NCI-H524 (cell line): ENCODE data around the gene LPCAT3.

Experiments
- DNase-seq, 2 experiments: peaks; one replicate each; lab custom pipeline; 2025; lab: John Stamatoyannopoulos, UW

The LPCAT3 gene

DNA sequence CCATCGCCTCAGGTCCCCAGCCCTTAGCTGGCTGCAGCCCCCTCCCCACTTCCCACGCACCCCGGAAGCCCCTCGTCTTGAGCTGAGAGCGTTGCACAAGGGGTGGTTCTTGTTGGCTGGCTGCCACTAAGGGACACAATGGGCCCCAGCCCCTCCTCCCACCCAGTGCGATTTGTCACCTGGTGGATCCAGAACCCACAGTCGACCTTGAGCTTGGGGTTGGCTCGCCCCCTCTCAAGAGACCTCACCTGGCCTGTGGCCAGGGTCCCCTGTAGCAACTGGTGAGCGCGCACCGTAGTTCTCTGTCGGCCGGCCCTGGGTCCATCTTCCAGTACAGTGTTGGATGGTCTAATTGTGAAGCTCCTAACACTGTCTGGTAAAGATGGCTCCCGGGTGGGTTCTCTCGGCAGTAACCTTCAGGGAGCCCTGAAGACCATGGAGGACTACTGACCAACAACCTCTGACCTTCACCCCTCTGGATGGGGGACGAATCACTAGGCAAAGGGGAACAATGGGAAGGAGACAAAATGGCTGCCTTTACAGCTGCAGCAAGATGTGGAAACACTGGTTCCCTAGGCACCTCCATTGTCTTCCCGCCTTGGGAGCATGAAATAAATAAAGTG lies 54.4 kb downstream of the LPCAT3 start:
- DNase-seq, result no peak

DNA sequence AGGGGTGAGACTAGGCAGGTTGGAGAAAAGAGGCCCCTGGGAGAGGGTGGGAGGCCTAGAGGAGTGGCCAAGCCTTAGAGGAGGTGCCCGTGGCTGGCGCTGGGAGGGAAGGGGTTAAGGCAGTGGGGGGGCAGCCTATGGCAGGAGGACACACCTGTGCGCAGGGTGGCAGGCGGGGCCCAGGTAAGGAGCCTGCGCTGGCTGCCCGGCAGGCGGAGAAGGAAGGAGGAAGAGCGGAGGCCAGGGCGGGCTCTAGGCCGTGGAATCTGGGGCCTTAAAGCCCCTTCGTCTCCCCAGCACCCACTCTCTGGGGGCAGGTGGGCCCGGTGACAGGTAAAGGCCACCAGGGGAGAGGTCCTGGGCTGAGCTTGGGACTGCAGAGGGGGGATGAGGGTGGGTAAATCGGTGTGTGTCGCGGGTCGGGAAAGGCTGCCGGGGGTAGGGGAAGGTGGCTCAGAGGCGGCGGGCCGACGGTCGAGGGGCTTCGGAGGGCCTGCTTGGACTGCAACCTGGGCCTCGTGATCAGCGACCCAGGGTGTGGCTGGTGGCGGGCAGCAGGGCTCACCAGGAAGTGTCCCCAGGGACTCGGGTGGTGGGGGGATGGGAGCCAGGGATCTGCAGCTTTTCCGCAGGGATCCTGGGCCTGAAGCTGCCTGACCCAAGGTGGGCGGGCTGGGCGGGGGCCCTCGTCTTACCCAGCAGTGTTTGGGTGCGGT lies 55.1 kb downstream of the LPCAT3 start:
- no peak for DNase-seq

DNA sequence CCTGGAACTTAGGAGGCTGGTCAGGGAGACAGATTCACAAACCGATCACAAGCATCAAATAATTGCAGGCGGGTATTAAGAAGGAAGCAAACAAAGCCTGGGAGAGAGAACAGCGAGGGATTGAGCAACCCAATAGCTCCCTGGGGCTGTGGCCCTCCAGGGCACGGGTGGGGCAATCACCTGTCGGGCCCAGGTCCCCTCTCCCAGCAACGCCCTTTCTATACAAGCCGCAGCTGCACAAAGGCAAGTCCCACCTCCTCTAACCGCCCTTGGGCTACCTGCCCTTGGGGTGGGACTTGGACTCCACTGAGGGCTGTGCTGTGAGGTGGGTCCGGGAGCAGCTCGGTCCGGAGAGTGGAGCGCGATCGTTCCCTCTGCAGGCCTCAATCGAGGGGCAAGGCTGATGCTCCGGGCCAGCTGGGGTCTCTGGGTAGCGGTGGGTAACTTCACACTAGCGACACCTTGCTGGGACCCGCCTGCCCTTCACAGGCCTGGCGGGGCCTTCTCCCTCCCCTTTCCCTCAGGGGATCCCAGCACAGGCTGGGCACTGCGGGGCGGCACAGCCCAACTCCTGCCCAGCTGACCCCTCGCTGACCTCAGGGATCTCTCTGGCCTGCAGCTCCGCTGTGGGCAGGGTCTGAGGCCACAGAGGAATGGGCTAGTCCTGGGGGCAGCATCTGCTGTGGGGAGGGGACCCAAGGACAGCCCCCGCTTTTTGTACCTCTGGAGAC lies 55.8 kb downstream of the LPCAT3 start:
- no peak for DNase-seq

DNA sequence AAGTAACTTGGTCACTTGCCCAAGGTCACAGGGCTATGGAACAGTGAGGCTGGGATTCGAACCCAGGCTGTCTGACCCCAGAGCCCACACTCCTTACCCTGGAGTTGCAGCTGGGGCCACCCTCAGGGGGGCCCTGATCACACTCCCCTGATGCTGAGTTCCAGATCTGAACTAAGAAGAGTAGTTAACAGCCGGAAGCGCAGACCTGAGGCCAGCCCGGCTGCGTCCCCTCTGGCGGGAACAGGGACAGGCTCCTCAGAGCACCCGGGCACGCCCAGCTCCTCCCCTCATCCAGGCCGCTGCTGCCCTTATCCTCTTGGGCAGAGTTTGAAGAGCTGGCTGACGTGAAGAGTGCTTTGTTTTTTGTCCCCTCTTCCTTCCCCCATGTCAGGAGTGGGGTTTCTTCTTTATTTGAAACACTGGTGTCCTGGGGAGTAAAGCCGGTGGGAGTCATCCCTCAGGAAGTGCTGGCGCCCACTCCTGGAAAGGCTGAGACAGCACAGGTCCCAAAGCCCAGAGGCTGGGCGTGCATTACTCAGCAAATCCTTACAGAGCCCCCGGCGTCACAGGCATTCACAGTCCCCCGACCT lies 56.5 kb downstream of the LPCAT3 start:
- peak; percentile 71 to 80 for DNase-seq

DNA sequence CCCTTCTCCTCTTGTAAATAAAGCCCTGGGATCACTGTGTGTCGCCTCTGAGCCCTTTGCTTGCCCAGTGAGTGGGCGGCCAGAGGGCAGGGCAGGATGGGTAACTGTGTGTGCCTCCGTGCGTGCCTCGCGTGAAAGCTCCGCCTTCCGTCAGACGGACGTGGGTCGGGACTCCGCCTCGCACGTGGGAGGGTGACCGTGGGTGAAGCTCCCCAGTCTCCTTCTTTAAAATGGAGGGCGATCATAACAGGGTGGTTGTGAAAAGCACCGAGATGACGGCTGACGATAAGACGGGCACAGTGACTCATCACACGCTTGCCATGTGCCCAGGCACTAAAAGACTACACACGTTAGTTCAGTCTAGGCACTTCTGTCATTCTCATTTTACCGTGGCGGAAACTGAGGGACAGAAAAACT lies 57.0 kb downstream of the LPCAT3 start:
- no peak for DNase-seq

DNA sequence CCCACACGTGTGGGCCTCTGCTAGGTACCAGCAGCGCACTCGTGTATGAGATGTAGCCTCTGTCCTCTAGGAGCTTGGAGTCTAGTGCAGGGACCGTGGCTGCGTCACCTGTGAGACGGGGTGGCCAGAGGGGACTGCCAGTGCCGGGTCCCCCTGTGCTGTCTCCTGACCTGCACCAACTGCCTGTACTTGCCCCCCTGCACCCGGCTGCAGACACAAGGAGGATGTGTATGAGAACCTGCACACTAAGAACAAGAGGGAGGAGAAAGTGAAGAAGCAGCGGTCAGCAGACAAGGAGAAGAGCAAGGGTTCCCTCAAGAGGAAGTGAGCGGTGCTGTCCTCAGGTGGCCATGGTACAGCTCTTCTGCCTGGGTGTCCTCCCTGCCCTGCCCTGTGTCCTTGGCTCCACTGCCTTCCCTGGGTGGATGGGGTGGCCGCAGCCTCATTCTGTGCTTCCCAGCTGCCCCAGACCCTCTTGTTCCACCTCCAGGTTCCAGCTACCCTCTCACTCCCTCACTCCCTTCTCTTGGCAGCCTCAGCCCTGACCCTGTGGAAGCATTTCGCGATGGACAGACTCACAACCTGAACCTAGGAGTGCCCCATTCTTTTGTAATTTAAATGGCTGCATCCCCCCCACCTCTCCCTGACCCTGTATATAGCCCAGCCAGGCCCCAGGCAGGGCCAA lies 57.5 kb downstream of the LPCAT3 start:
- DNase-seq, result no peak

DNA sequence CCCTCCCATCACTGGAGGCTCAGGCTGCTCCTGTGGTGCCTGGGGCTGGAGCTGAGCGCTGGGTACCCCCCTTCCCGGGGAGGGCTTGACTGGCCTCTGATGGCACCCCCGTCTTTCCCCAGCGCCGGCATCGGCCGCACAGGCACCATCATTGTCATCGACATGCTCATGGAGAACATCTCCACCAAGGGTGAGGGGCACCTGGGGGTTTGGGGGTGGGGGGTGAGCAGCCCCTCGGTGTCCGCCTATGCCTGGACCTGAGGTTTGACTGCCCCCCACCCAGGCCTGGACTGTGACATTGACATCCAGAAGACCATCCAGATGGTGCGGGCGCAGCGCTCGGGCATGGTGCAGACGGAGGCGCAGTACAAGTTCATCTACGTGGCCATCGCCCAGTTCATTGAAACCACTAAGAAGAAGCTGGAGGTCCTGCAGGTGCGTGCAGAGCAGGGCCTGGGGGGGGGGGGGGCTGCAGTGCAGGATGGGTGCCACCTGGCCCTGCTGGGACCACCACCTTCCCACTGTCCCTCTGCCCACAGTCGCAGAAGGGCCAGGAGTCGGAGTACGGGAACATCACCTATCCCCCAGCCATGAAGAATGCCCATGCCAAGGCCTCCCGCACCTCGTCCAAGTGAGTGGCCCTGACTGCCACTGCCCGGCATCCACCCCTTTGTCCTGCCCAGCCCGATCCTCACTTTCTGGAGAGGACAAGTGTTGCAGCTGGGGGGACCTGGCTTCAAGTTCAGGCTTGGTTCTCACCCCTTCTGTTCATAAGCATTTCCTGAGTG lies 58.3 kb downstream of the LPCAT3 start:
- DNase-seq, result no peak

DNA sequence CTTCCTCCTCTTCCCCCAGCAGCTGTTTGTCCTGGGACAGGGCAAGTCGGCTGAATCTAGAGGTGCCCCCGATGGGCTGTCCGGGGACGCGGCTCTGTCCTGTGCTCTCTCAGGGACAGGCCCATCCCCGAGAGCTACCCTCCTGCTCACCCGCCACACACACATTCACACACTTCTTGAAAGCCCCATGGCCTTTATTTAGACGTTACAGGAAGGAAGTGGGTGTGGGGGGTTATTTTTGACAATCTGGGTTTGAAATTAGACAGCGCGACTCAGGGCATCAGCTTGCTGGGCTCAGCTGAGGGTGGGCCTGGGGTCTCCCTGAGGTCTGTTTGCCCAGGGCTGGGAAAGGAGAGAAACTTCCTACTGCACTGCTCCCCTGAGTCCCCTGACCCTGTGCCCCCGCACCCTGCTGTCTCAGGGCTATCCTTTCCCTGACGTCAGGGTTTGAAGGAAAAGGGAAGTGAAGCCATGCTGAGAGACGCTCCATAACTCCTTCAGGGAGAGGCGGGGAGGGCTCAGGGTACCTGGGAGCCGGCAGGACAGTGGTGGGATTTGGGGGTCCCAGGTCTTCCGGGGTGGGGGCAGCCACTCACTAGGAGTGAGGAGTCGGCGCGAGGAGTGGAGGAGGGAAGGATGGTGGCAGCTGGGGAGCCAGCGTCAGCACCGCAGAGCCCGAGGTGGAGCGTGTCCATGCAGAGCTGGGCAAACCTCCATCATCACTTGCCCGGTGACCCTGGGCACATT lies 59.0 kb downstream of the LPCAT3 start:
- DNase-seq, result no peak

DNA sequence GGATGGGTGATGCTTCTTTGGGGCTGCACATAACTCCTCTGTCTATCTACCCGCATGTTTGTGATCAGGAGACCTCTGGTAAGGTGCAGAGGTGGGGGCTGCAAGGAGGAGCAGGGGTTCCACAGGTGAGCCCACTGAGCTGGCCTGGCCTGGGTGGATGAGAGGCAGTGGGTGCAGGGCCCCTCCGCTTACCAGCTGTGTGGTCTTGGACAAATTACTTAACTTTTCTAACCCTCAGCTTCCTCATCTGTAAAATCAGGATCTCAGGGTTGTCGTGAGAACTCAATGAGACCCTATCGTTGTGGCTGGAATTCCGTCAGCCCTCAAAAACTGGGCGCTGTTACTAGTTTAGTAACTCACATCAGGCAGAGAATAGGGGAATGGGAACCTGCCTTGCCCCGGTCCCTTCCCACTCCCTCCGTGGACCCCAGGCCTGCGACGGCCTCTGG lies 59.6 kb downstream of the LPCAT3 start:
- DNase-seq, result no peak

DNA sequence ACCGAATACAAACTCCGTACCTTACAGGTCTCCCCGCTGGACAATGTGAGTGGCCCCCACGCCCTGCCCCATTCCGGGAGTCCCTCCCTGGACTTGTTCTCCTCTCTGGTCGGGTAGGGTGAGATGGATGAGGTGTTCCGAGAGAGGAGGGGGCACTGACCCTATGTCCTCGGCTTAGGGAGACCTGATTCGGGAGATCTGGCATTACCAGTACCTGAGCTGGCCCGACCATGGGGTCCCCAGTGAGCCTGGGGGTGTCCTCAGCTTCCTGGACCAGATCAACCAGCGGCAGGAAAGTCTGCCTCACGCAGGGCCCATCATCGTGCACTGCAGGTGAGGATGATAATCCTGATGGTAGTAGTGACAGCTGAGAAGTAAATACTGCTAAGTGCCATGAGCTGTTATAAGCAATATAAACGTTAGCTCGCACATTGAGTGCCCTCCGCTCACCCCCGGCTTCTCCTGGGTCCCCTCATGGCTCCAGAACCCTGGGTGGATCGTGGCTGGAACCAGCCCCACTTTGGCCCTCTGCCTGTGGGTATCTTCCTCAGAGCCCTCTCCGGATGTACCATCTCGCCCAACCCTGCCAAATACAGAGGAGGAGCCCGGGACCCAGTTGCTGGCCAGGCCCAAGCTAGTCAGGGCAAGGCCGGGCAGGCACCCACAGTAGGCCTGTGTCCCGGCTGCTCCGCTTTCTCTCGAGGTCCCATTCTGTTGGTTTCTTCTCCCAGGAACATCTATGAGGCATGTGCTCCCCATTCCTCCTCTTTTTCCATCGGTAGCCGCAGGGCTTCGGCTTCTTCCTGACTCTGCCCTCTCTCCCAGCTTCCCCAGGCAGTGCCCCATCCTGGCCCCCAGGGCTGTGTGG lies 60.3 kb downstream of the LPCAT3 start:
- no peak for DNase-seq

DNA sequence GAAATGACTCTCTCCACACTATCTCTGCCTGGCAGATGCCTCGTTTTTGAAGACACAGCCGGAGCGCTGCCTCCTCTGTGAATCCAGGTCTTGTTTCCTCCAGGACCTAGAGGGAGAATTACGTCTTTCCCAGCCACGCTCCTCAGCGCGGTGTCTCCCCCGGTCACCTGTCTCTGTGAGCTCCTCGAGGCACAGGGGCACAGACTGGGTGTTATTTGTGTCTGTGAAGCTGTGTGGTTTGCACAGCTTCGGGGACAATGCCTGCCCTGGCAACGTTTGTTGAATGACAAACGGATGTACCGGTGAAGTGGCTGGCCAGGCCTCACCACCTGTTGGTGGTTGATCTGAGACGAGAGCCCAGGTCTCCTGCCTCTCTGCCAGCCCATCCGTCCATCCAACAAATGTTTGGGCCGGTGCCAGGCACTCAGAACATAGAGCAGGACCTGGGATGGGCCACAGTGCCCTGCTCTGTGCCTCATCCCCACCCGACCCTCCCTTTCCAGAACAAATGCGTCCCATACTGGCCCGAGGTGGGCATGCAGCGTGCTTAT lies 61.0 kb downstream of the LPCAT3 start:
- no peak for DNase-seq

DNA sequence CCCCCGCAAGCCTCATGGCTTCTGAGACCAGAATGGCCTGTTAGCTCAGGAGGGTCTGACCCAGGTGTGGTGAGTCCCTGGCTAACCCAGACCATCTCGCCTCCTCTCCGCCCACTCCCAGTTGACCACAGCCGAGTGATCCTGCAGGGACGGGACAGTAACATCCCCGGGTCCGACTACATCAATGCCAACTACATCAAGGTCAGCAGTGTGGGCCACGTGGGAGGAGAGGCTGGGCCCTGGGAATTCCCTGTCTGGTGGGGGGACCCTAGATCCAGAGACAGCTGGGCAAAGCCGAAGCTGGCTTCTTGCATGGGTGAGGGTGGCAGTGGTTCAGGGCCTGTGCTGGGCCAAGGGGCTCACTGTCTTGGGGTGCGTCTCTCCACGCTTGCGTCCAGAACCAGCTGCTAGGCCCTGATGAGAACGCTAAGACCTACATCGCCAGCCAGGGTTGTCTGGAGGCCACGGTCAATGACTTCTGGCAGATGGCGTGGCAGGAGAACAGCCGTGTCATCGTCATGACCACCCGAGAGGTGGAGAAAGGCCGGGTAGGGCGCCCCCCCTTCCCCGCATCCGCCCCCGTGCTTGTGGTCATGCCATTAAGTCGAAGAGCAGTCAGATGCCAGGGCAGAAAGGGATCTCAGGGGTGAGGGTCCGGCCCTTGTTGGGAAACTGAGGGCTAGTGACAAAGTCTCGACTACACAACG lies 62.1 kb downstream of the LPCAT3 start:
- no peak for DNase-seq

DNA sequence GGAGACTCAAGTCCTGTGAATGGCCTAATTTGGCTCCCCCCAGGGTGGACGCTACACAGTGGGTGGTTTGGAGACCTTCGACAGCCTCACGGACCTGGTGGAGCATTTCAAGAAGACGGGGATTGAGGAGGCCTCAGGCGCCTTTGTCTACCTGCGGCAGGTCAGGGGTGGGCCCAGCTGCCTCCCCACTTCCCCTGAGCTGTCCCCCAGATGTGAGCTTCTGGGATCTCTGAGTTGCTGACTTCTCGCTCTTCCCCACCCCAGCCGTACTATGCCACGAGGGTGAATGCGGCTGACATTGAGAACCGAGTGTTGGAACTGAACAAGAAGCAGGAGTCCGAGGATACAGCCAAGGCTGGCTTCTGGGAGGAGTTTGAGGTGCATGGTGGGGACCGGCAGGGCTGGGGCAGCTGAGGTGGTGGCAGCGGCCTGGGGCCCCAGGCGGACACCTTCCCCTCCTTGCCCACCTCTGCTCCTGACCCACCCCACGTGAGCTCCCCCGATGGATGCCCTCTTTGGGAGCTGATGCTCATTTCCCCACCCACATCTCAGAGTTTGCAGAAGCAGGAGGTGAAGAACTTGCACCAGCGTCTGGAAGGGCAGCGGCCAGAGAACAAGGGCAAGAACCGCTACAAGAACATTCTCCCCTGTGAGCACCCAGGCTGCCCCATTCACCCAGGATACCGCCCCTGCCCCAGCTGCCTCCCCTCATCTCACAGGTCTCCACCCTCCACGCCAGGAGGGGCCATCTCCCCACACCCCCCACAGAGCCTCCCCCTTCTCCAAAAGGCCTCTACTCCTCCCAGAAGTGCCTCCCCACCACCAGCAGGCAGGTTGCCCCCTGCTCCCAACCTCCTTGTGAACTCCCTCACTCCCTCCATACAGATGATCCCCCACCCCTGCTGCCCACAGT lies 62.9 kb downstream of the LPCAT3 start:
- no peak for DNase-seq

DNA sequence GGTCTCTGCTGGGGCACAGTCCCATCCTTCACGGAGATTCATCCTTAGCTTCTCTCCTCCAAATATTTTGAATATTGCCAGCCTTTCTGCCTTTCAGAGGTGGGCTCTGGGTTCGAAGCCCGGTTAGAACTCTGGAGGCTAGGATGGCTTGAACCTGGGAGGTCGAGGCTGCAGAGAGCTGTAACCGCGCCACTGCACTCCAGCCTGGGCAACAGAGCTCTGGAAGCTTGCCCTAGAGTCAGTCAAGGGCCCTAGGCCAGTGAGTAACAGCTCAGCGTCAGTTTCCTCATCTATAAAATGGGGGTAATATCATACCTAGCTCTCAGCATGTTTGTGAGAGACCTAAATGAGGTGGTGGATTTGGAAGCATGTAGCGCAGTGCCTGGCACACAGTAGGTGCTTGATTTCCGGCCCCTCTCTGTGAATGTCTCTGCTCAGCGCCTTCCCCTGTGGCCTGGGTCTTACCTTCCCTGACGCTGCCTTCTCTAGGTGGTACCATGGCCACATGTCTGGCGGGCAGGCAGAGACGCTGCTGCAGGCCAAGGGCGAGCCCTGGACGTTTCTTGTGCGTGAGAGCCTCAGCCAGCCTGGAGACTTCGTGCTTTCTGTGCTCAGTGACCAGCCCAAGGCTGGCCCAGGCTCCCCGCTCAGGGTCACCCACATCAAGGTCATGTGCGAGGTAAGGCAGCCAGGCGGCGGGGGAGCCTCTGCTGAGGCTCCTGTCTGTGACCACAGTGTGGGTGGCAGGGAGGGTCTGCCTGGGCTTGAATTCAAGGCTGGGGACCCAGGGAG lies 63.8 kb downstream of the LPCAT3 start:
- no peak for DNase-seq

DNA sequence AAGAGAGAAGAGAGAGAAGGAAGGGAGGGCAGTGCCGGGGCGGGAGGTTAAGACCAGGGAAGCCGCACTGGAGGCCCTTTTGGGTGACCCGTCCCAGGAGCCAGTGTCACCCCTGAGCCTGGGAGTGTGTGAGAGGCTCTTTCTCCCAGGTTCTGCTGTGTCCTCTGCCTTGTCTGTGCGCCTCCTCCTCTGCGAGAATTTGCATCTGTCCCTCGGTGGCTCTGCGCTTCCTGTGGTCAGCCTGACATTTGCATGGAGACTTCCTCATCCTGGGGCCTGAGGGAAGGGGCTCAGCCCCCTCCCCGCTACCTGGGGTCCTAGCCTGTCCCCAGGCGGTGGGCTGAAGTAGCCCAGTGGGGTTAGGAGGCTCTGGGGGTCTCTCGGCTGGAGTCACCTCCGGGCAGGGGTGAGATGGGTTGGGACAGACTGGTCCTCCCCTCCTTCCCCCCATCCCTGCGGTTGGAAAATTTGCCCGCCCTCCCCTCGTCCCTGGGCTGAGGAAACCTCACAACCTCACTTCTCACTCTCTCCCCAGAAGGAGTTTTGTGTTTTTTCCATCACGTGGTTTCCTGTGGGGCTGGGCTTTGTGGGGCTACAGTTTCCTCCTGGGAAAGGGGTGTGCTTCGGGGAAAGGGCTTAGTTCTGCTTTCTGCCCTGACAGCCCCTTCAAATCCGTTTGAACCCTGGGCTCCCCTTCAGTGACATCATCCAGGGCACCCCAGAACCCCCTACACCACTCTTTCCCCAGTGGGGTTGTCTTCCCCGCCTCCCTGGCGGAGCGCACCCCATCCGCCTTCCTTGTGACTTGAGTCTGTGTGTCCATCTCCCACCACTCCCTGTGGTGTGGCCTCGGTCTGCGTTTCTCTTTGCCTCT lies 64.6 kb downstream of the LPCAT3 start:
- no peak for DNase-seq
